Cerebellar nuclear complex (tissue), 1 donor: ENCODE data around the gene E2F1.

Source experiments
- DNase-seq, 2 experiments: peaks; one replicate each; lab custom pipeline; 2025; lab: John Stamatoyannopoulos, UW

E2F1 gene, protein sequence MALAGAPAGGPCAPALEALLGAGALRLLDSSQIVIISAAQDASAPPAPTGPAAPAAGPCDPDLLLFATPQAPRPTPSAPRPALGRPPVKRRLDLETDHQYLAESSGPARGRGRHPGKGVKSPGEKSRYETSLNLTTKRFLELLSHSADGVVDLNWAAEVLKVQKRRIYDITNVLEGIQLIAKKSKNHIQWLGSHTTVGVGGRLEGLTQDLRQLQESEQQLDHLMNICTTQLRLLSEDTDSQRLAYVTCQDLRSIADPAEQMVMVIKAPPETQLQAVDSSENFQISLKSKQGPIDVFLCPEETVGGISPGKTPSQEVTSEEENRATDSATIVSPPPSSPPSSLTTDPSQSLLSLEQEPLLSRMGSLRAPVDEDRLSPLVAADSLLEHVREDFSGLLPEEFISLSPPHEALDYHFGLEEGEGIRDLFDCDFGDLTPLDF

DNA sequence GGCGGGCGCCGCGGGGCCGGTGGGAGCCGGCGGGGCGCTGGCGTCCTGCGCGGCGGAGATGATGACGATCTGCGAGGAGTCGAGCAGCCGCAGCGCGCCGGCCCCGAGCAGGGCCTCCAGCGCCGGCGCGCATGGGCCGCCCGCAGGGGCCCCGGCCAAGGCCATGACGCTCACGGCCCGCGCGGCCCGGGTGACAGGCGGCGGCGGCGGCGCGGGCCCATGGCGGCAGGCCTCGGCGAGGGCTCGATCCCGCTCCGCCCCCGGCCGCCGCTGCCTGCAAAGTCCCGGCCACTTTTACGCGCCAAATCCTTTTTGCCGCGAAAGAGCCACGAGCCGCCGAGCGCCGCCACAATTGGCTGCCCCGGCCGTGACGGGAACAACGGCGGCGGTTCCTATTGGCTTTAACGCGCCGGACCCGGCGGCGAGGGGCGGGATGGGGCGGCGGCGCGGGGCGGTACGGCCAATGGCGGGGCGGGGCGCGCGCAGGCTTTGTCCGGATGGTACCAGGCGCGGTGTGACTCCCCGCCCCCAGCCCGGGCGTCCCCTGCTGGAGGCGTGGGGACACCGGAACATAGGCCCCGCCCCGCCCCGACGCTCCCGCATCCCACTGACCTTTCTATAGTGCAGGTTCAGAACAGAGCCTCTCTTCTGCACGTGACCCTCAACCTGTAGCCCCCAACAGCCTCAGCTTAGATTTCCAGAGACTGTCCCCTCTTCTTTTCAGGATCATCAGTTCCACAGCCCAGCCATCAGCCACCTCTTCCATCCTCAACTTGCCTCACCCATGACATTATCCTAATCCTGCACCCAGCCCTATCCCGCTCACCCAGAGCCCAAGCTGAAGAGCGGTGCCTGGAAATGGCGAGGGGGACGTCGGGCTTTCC is at the start of gene E2F1:
TSS of gene E2F1 (minus strand) at position 286 of the 884 bp plus-strand sequence. CDS start at position 165, 121 bp downstream.
- DNase-seq, result peak in 1 of 2 experiments; percentile 75

DNA sequence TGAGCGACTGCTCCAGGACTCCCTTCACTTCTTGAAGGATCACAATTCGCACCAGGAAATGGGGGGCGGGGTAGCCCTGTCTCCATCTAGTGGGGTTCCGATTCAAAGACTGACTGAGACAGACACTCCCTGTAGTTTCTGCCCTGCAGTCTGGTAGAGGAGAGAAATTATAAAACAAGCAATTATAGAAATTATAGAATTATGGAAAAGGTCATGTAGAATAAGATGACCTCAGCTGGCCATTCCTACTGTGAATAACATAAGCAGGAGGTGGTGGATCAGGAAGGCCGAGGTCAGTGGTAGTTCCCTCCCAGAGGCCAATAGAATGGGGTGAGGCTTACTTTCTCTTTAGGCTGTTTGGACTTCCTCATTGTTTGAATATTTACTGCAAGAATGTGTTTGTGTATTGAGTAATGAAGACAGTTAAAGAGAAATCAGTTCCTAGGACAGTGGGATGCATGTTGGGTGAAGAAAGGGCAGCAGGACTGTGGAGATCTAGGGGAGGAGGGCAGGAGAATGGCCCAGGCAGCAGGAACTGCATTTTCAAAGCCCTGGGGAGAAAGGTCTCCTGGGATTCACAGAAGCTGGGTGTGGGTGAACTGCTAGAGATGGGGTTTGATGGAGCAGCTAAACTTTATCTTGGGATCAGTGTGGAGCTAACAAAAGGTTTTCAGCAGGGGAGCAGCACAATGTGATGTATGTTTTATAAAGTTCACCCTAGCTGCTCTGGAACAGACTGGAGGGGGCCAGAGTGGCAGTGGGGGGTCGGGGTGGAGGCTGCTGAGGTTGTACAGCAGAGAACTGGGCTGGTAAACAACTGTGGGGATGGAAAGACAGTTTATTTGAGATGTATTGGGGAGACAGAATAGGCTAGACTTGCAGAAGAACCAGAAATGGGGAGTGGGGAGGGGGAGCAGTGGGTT is 47.7 kb upstream of the E2F1 start:
- DNase-seq, result no peak

GRCh38 chr20:33732166-33732970 is 46.2 kb upstream of the E2F1 start:
- peak in 1 of 2 experiments; percentile 6 for DNase-seq

- peak in 1 of 2 experiments; percentile 4 for DNase-seq
These were observed 45.5 kb upstream of the E2F1 start, which contains the start of gene ZNF341 for GRCh38 chr20:33731693-33732165. TSS of gene ZNF341 (plus strand) at chr20:33731996. CDS start at chr20:33732022, 26 bp downstream.

- DNase-seq, result no peak
These were observed 44.9 kb upstream of the E2F1 start for GRCh38 chr20:33730946-33731692.

GRCh38 chr20:33729101-33729500 is 42.9 kb upstream of the E2F1 start:
- DNase-seq, result no peak

DNA sequence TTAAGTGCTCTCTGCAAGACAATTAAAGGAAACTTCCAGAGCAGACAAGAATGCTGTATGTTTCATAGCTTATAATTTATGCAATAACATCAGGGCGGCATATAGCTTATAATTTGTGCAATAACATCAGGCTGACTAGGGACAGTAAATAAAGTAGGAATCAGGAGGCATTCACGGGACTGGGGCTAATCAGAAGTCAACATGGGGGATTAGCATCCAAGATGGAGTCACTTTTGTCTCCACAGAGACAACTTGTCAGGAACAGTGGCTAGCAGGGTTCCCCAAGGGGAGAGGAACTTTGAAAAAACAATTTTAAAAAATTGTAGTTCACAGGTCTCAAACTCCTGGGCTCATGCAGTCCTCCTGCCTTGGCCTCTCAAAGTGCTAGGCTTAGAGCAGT is 42.3 kb upstream of the E2F1 start:
- no peak for DNase-seq

- DNase-seq, result no peak
These were observed 41.6 kb upstream of the E2F1 start for GRCh38 chr20:33727806-33728205.

GRCh38 chr20:33727115-33727479 is 40.9 kb upstream of the E2F1 start:
- no peak for DNase-seq

- no peak for DNase-seq
These were observed 39.6 kb upstream of the E2F1 start for GRCh38 chr20:33725607-33726264.

DNA sequence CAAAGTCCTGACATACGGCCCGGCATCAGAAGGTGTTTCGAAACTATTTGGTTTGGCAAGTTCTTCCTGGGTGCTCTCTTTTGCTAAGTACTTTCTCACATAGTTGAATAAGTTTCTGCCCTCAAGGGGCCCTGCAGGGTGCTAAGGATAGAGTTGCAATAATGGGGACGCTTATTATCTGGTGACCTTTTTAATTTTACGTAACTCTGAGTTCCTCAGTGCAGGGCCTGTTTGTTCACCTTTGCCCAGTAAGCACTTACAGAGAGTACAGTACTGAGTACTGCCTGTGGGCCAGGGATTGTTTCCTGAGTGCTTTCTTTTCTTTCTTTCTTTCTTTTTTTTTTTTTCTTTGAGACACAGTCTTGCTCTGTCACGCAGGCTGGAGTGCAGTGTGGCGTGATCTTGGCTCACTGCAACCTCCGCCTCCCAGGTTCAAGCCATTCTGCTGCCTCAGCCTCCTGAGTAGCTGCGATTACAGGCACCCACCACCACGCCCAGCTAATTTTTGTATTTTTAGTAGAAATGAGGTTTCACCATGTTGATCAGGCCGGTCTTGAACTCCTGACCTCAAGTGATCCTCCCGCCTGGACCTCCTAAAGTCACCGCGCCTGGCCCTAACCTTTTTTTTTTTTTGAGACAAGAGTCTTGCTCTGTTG is 38.4 kb upstream of the E2F1 start:
- DNase-seq, result no peak

- no peak for DNase-seq
These were observed 35.4 kb upstream of the E2F1 start for GRCh38 chr20:33721391-33722140.

DNA sequence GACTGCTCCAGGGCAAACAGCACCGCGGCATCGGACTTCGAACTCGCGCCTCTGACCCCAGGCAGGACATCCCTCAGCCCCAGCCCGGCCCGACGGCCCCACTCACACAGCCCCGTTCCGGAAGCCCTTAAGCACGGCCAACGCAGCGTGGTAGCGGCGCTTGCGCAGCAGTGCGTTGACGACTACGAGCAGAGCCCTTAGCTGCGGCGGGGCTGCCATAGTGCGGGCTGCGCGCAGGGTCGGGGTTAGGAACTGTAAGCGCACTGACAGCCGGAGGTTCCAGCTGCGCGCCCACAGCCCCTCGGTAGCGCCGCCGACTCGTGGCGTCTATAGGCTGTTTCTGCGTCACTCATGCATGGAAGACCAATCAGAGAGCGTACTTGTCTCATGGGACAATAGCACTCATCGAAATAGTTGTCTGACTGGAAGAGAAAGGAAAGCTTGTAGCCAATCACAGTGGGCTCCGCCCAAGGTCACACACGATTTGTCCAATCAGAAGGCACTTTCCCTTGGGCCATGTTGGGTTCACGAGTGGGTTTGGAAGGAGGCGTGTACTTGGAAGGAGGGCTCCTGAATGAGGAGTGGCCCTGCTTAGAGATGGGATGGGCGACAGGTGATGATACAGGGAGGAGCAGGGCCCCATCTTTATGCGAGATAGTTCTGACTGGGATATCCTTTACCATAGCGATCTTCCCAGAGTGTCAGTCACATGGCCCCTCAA is 34.0 kb upstream of the E2F1 start, which contains the start of gene PXMP4:
TSS of gene PXMP4 (minus strand) at position 322 of the 721 bp plus-strand sequence. CDS start at position 219, 103 bp downstream.
- DNase-seq, result peak; percentile 71 to 87

DNA sequence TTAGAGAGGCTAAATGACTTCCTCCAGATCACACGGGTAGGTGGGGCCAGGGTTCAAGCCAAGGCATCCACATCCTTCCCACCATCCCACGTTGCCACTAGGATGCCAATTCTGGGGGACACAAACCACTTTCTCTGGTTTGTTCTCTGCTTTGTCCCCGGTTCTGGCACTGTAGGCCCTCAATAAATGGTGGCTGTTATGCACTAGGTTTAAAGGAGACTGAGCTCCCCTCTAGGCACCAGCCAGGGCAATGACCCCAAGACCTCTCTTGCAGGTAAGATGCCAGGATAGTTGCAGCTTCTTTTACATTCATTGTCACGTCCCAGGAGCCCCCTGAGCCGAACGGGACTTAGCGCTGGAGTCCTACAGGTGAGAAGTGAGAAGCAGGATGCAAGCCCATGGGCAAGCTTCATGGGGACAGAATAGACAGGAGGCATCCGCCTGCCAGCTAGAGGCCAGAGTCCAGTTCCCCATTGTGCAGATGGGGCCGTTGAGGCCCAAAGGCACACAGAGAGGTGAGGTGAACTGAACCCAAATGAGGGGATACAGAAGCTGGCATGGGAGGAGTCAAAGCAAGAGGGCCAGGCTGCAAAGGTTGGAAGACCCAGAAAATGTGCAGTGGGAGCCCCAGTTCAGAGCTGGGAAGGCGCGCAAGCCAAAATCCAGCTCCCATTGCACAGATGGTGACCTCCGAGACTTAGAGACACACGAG is 33.2 kb upstream of the E2F1 start:
- DNase-seq, result no peak

DNA sequence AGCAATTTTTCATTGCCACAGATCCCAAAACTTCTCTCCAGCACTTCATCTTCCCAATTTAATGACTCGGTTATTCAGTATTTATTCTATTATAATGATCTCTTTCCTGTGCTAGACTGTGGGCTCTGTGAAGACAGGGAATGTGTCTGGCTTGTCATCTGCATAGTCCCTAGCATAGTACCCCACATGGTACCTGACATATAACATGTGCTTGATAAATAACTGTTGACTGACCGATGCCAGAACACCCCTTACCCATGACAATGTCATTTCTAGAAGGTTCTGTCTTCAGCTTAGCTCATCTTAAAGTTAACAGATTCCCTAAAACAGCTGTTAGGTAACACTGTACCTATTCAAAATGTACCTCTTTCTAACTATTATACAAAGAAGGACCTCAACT is 30.3 kb upstream of the E2F1 start:
- DNase-seq, result no peak

- no peak for DNase-seq
These were observed 27.7 kb upstream of the E2F1 start for GRCh38 chr20:33713865-33714367.

DNA sequence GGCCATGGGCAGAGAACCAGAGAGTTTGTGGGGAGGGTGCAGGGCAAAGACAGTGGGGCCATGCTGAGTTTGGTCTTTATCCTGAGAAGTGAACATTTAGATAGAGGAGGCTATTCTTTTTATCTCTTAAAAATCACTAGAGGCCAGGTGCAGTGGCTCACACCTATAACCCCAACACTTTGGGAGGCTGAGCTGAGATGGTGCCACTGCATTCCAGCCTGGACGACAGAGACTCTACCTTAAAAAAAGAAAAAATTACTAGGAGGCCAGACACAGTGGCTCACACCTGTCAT is 25.2 kb upstream of the E2F1 start:
- DNase-seq, result no peak
